Psoas muscle (tissue), 8 donors: ENCODE results near the gene SNCB. TPM values are rescaled to one million over a fixed set of nuclear protein-coding genes. Genes with fewer than 3 reads are reported as not detected.

Source experiments
- ATAC-seq, 4 donors: fragments of 200-7000 bp; cut with Tn5 transposase; one replicate each; pipeline ENCODE4 v1.9.1; 2020; ENCODE audit warnings: moderate library complexity in 3 of 4, mild to moderate bottlenecking in 2 of 4
- DNase-seq, 2 donors: peaks; one replicate each; pipeline ENCODE4 v3.0.0-alpha.2; 2020
- H3K27ac ChIP-seq: fragments of 200-600 bp; one replicate; pipeline ENCODE4 v1.8.0; 2022
- H3K27me3 ChIP-seq, 3 donors: fragments of 200-600 bp in 1 of 3; one replicate each; pipeline versions ENCODE4 v1.6.1 to v1.8.0; 2013 to 2022; ENCODE audit warnings: low read length in 2 of 3, mild to moderate bottlenecking in 2 of 3, moderate library complexity in 1 of 3; ENCODE audit not compliant: insufficient read depth in 3 of 3
- H3K36me3 ChIP-seq, 2 donors: fragments of 200-600 bp in 1 of 2; one replicate each; pipeline versions ENCODE4 v1.6.1 to v1.8.0; 2013 to 2022; ENCODE audit warnings: low read depth in 1 of 2, mild to moderate bottlenecking in 1 of 2, moderate library complexity in 1 of 2; ENCODE audit not compliant: insufficient read depth in 1 of 2
- H3K4me1 ChIP-seq: fragments of 200-600 bp; one replicate; pipeline ENCODE4 v1.8.0; 2022
- H3K4me3 ChIP-seq: fragments of 200-600 bp; one replicate; pipeline ENCODE4 v1.8.0; 2022; ENCODE audit warnings: mild to moderate bottlenecking
- H3K9me3 ChIP-seq: fragments of 200-600 bp; one replicate; pipeline ENCODE4 v1.8.0; 2022
- WGBS, 3 donors: extraction: QIAGEN DNeasy Blood & Tissue Kit; methylation state at CpG; one replicate each; pipeline versions ENCODE4 v1.1.6 to v1.1.7; 2013; 5-methylcytosine and 5-hydroxymethylcytosine counted together
- intact Hi-C, 2 donors: fragments of 100-400 bp; cut with DNase I; formaldehyde crosslinking; loops; one replicate each; pipeline versions ENCODE4 v1.11.0 to v1.14.2; 2022
- polyA plus RNA-seq, 3 donors: library from polyadenylated mRNA; stranded (reverse); fragments of 200-250 nt; gene quantifications; one replicate each; pipeline ENCODE4 v1.2.3, GENCODE V29; 2013
- total RNA-seq, 4 donors: library from RNA; stranded (reverse); fragmentation: NEBNext Ultra II Directional in 2 of 4; extraction: Animal tissue kit (Norgen Biotek cat#: 25700) in 2 of 4; gene quantifications; one replicate each; pipeline versions ENCODE4 v1.2.1 to v1.2.4, GENCODE V29; 2021 to 2023
- TF ChIP-seq, protein P1 (sequence below): fragments of 200-600 bp; IDR thresholded peaks from one replicate; pipeline ENCODE4 v1.8.0; 2022; ENCODE audit warnings: antibody characterized with exemption
- donor health status: healthy with polysubstance abuse.
- donor health status: DM: no; HTN: no; CAD: no; lungs with moderate emphysema.
- donor health status: Bipolar disorder and iron deficiency.
- donor health status: healthy.
- donor health status: DM: yes; HTN: yes; CAD: no.
- donor health status: DM: no; HTN: no; CAD: no.
- donor health status: DM: no; HTN: no; CAD: no.
- donor health status: DM: yes; HTN: yes; CAD: no.

Gene SNCB
- total and polyA plus RNA-seq, 7 donors = 0.32 to 1.2 (median 0.42) TPM

DNA sequence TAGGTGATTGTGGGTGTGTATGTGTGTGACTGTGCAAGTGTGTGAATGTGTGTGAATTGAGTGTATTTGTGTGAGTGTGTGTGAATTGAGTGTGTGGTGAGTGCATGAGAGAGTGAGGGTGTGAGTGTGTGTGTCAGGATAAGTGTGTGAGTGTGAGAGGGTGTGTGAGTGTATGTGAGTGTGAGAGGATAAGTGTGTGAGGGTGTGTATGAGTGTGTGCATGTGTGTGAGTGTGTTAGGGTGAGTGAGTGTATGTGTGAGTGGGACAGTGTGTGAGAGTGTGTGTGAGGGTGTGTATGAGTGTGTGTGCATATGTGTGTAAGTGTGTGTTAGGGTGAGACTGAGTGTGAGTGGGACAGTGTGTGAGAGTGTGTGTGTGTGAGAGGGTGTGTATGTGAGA lies 42.0 kb downstream of the SNCB start:
- H3K27me3 ChIP-seq = peaks cover 0 to 2% (median 0%) of the 10 kb centered on the region in 3 donors
- TF ChIP-seq, protein P1, sequence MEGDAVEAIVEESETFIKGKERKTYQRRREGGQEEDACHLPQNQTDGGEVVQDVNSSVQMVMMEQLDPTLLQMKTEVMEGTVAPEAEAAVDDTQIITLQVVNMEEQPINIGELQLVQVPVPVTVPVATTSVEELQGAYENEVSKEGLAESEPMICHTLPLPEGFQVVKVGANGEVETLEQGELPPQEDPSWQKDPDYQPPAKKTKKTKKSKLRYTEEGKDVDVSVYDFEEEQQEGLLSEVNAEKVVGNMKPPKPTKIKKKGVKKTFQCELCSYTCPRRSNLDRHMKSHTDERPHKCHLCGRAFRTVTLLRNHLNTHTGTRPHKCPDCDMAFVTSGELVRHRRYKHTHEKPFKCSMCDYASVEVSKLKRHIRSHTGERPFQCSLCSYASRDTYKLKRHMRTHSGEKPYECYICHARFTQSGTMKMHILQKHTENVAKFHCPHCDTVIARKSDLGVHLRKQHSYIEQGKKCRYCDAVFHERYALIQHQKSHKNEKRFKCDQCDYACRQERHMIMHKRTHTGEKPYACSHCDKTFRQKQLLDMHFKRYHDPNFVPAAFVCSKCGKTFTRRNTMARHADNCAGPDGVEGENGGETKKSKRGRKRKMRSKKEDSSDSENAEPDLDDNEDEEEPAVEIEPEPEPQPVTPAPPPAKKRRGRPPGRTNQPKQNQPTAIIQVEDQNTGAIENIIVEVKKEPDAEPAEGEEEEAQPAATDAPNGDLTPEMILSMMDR = no peak
- intact Hi-C loops = loop anchor here in 1 of 2 donors (10.0 kb wide), 1 partner anchor 197 kb away; no protein-coding TSS in a partner anchor
- peaks cover 9% of the 10 kb centered on the region for H3K9me3 ChIP-seq
- H3K27ac ChIP-seq = no peak overlapping the region
- ATAC-seq (no peak), DNase-seq (no peak)
- H3K4me3 ChIP-seq = no peak overlapping the region
- H3K36me3 ChIP-seq = no peaks in the 10 kb centered on the region
- no peaks in the 10 kb centered on the region for H3K4me1 ChIP-seq

DNA sequence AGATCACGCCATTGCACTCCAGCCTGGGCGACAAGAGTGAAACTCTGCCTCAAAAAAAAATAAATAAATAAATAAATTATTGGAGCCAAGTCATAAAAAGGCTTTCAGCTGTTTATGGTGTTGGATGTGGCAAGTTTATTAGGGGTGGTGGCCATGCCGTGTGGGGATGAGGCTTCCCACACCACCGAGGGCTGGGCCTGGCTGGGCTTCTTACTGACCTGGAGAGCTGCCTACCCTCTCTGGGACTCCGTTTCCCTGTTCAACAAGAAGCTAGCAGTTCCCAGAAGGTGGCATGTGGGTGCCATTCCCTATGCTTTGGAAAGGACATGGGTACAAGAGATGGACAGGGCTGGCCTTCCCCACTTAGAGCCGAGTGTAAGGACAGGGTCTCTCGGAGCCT lies 42.9 kb downstream of the SNCB start:
- TF ChIP-seq, protein P1 = no peak
- Histone ChIP-seq H3K27ac (no peak overlapping the region), H3K36me3 (no peaks in the 10 kb centered on the region), H3K9me3 (peaks cover 9% of the 10 kb centered on the region), H3K4me3 (no peak overlapping the region), H3K27me3 (peaks cover 0 to 2% (median 0%) of the 10 kb centered on the region in 3 donors), H3K4me1 (no peaks in the 10 kb centered on the region)
- DNase-seq (no peak), ATAC-seq (no peak)
- intact Hi-C loops = loop anchor here in 1 of 2 donors (10.0 kb wide), 1 partner anchor 197 kb away; no protein-coding TSS in a partner anchor
- 73 to 77% (median 77%) methylated on average over 7 of the region's 7 CpGs for WGBS, 3 donors

DNA sequence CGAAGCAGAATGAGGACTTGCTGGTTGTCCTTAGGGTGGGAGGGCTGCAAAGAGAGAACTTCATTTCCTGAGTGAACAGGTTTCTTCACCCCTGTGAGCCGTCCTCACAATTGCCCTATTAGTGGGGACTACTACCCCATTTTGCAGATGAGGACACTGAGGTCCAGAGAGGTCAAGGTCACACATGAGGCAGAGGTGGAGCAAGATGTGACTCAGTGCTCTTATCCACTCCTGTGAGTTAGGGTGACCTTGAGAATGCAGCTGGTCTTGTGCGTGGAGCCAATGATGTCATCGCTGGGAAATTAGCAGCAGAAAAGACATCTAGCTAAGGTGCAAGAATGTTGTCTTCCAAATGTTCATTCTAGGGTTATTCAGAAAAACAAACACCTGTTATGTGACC lies 47.3 kb downstream of the SNCB start:
- H3K4me1 ChIP-seq = no peaks in the 10 kb centered on the region
- no peak overlapping the region for H3K27ac ChIP-seq
- no peaks in the 10 kb centered on the region for H3K36me3 ChIP-seq
- peaks cover 9% of the 10 kb centered on the region for H3K9me3 ChIP-seq
- H3K4me3 ChIP-seq = no peak overlapping the region
- no peak for ATAC-seq
- TF ChIP-seq, protein P1 = no peak
- H3K27me3 ChIP-seq = peaks cover 0 to 2% (median 0%) of the 10 kb centered on the region in 3 donors
- WGBS, 3 donors = 73 to 74% (median 74%) methylated on average over 4 of the region's 4 CpGs
- DNase-seq = no peak
- intact Hi-C loops = loop anchor here in 1 of 2 donors (10.0 kb wide), 1 partner anchor 202 kb away; no protein-coding TSS in a partner anchor

DNA sequence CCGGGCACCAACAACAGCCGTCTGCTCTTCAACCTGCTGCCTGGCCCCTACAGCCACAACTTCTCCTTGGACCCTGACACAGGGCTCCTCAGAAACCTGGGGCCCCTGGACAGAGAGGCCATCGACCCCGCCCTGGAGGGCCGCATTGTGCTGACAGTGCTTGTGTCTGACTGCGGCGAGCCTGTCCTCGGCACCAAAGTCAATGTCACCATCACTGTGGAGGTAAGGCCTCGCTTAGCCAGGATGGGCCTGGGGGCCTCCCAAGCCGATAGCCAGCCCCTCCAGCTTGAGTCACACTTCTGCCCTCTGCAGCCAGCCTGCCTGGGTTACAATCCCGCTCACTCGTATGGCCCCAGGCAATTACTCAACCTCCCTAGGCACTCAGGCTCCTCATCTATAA lies 49.0 kb downstream of the SNCB start:
- WGBS, 3 donors = 82 to 89% (median 86%) methylated on average over 12 of the region's 12 CpGs
- ATAC-seq (no peak), DNase-seq (no peak)
- no peak overlapping the region for H3K27ac ChIP-seq
- no peaks in the 10 kb centered on the region for H3K4me1 ChIP-seq
- H3K4me3 ChIP-seq = no peak overlapping the region
- peaks cover 9% of the 10 kb centered on the region for H3K9me3 ChIP-seq
- H3K36me3 ChIP-seq = no peaks in the 10 kb centered on the region
- peaks cover 0 to 2% (median 0%) of the 10 kb centered on the region in 3 donors for H3K27me3 ChIP-seq
- TF ChIP-seq, protein P1 = no peak
- intact Hi-C loops = loop anchor here in 1 of 2 donors (10.0 kb wide), 1 partner anchor 203 kb away; no protein-coding TSS in a partner anchor

DNA sequence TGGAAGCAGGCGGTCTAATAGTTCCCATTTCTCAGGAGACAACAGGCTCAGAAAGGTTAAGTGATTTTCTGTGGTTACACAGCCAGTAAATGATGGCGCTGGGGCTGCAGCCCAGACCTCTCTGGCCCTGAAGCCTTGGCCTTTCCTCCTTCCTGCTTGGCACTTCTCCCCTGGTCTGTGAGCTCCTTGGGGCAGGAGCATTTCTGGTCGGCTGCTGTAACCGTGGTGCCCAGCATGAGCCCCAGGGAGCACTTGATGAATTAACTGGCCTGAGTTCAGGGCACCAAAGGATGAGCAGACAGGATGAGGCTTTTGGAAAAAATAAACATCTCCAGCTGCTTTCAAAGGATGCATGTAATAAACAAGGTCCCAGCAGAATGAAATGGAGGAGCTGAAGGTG lies 51.0 kb downstream of the SNCB start:
- Histone ChIP-seq H3K4me3 (no peak overlapping the region), H3K36me3 (no peaks in the 10 kb centered on the region), H3K9me3 (no peaks in the 10 kb centered on the region), H3K27me3 (no peaks in the 10 kb centered on the region), H3K4me1 (no peaks in the 10 kb centered on the region), H3K27ac (no peak overlapping the region)
- intact Hi-C loops = no loop called here
- WGBS, 3 donors = 35 to 55% (median 46%) methylated on average over 4 of the region's 4 CpGs
- ATAC-seq (no peak), DNase-seq (no peak)
- TF ChIP-seq, protein P1 = no peak
